Muscle of back (tissue), 11 donors: Measurements from ENCODE around the gene DLG2. TPM values are rescaled to one million over a fixed set of nuclear protein-coding genes. Genes with fewer than 3 reads are reported as not detected.
"Not testable (repeated sequence)": the region's sequence is repeated elsewhere in the genome, so short reads cannot be mapped to it uniquely, and the experiment has no call there.

Experiments
- DNase-seq, 3 donors: peaks; one replicate each; pipeline versions ENCODE4 v3.0.0 to v3.0.0-alpha.2; 2013
- polyA plus RNA-seq, 10 donors: library from polyadenylated mRNA; unstranded; fragments of 120-200 nt; gene quantifications; one replicate each; pipeline ENCODE4 v1.2.1, GENCODE V29; 2013; ENCODE audit not compliant: insufficient read length in 10 of 10

Gene DLG2
- polyA plus RNA-seq, 10 donors: 7.0 to 15.2 (median 10.4) TPM

DNA sequence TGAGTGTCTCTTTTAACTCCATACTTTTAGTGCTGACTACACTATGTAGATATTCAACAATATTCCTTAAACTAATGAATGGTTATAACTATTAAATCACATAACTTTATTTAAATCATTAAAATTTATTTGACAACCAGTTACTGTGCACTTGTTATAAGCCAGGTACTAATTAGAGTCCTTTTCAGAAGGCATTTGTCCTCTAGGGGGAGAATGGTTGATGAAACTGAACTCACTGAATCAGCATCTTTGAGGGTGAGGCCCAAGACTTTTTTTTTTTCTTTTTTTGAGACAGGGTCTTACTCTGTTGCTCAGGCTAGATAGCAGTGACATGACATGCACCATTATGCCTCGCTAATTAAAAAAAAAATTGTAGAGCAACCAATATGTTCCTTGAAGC, 1825.3 kb downstream of the DLG2 start:
- no peak for DNase-seq

DNA sequence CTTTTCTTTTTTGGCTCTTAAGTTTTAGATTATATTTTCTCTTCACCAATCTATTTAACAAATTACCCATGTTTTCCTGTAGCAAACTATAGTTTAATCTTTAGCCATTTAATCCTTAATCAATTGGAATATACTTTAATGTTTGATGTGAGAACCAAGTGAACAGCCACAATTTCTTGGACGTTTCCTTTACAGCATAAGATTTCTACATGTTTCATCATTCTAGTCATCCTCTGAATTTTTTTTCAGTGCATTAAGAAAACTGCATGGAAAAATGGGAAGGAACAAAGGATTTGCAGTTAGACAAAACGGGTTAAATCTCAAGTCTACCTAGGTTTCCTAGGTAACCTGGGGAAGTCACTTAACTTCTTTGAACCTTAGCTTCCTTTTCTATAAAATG, 1833.8 kb downstream of the DLG2 start:
- DNase-seq: no peak

DNA sequence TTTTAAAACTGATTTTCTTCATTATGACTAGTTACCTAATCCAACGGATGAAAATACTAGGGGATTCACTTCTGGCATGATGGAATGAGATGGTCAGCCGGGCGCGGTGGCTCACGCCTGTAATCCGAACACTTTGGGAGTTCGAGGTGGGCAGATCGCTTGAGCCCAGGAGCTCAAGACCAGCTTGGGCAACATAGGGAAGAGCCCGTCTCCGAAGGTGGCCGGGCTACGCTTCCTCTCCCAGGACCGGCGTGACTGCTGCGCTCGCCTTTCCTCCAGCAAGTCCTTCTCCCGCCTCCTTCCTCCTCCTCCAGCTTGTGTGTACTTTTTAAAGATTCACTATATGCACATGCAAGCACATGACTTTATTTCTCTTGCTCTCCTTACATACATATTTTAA, 1835.6 kb downstream of the DLG2 start:
- DNase-seq: no peak

DNA sequence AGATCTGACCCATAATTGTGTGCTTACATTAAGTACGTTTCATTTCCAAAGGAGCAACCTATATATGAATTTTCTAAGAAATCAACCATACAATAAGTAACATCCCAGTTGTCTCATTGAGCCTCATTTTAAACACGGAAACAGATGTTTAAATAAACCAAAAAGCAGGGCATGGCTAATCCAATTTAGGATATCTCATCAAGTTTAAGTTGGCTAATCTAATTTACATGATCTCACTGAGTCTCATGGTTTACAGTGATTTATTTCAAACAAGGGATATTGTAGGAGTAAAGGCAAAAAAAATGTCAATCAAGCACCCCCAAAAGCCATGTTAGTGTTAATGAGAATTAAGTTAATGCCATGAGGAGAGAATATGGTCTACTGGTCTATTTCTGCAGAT, 1841.2 kb downstream of the DLG2 start:
- DNase-seq: no peak

DNA sequence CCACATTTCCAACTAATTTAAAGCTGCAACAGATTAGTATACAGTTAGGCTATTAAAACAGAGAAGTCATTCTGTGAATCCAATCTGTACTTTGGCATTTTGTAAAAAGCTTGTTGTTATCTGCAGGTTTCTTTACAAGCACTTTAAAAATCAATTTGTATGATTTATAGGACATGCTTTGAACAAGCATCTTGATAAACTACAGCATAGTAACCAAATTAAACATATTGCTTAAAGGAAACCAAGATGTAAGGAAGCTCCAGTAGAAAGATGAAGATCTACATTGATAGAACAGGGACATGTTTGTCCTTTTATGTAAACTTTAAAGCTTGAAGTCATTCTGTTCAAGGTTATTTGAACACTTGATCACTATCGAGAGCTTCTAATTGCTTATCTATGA, 1842.7 kb downstream of the DLG2 start:
- DNase-seq: no peak

DNA sequence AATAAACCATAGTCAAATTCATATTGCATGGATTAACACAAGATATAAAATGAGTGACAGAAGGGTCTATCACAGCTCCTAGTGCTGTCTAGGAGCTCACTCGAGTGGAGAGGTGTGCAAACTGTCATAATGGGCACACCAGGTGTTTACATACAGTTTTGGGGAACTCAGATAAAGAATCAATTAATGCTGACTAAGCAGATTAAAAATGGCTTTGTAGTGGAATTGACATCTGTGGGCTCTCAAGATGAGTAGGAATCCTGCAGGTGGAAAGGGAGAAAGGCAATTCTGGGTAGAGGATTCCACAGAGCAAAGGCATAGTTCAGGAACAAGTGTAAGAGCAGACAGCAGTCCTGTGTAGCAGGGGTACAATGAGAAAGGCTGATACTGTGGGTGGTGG, 1844.8 kb downstream of the DLG2 start:
- DNase-seq: no peak

DNA sequence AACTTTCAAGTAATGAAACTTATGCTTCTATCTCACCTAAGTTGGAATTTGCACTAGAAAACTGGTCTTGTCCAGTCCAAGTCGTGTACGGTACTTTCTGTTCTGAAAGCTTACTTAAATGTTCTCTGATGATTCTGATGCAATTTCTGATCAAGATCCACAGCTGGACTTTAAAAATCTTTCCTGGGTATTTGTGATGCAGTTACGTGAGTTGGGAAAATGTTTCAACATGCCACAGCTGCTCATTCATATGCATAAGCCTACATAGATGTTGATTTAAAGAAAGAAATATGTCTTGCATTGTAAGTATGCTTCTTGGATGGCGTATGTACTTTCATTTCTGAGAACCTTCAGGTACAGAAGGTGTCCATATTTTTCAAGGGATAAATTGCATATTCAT, 1847.3 kb downstream of the DLG2 start:
- DNase-seq: no peak

DNA sequence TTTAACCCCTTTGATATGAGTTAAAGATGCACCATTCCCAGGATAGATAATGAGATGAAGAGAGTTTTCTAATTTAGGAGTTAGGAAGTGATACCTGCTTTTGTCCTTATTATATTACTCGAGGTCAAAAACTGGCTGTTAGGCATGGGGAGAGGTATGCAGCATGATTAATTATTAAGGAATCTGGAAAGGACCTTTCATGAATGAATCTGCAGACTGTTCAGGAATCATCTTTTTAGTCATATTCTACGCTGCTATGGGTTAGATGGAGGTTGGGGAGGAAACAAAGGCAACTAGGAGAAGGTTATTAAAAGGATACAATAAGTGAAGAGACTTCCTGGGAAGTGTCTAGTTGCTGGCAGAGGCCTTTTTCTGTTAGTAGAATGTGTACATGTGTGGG, 1848.5 kb downstream of the DLG2 start:
- DNase-seq: no peak

DNA sequence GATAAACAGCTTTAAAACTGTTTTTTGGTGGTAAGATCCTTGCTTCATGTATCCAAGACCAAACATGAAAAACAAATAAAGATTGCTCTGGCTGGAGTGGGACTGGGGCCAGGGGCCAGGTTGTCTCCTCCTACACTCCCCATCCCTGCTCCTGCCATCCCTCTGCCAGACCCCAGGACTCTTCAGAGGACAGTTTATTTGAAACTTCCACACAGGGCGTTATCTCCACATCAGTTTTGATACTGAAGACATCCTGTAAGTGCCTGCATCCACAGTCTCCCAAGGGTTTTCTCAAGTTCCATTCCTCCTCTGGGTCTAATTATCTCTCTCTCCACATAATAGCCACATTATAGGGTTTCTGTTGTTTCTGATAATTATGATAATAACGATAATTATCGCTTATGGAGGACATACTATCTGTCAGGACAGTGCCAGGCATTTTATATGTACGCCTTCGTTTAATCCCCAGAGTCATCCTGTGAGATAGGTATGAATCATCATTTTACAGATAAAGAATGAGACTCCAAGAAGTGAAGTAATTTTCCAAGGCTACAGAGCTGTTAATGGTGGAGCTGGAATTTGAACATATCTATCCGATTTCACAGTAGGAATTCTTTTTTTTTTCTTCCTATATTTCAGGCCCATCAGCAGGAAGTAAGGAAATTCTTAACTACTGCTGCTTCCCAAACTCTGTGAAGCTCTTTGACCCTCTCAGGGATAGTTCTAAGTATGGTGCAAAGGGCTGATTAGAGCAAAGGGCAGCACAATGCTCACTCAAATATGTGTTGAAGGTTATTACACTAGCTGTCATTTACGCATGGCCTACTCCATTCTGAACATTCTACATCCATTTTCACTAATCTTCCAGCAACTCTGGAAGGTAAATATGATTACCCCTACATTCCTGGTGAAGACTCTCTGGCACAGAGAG, 1852.9 kb downstream of the DLG2 start:
- no peak for DNase-seq

DNA sequence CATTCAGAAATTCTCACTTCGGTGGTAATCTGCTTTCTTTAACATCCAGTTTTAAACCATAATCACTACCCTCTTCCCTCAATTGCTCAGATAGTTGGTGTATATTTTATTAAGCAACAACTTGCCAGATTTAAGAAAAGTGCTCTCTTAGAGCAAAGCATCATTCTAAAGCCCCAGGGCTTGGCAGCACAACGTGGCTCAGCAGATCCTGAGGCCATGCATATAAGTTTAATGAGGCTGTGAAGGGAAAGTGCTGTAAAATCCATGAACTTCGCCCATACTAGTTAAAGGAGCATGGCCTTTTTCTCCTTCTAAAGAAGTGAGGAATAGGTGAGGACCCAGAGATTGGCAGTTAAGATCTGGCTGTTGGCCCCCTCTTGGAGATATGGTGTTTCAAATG, 1858.7 kb downstream of the DLG2 start:
- no peak for DNase-seq

DNA sequence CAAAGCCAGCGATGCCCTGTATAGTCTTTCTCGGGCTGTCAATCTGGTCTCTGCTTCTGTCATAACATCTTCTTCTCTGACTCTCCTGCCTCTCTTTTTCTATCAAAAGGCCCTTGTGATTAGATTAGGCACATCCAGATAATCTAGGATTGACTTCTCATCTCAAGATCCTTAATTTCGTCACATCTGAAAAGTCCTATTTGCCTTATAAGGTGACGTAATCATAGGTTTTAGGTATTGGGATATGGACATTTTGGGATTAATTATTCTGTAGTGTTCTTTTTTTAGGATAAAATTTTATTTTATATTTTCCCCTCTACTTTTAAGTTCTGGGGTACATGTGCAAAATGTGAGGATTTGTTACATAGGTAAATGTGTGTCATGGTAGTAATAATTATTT, 1860.2 kb downstream of the DLG2 start:
- DNase-seq: no peak

DNA sequence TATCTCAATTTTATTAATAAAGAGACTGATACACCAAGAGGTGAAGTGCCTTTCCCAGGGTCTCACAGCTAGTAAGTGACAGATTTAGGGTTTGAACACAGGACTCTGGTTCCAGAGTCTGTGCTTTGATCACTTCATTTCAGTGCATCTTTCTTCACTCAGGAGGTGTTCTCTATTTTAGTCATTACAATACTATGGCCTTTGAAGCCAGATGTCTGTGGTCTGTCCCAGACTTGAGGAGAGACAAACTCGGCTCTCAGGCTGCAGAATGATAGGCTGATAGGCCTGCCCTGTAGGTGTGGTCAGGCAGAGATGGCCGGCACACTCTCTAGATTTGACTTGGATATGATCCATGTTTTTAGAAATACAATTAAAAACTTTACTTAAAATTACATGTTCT, 1862.5 kb downstream of the DLG2 start:
- DNase-seq: no peak

DNA sequence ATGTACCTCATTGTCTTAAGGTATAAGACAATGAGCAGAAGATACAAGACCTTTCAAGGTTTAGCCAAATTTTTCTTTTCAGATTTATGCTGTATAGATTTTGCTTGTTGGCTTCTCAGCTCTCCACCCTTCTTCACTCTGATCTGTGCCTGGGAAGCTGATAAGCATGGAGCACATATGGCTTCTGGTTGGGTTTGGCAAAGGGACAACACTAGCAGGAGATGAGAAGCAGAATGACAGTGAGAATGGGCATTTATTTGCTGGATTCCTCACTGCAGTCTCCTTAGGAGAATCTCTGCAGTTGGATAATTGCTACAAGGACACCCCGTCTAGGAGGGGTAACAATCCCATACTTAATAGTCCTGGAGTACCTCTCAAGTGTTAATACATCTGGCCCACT, 1866.2 kb downstream of the DLG2 start:
- no peak for DNase-seq

DNA sequence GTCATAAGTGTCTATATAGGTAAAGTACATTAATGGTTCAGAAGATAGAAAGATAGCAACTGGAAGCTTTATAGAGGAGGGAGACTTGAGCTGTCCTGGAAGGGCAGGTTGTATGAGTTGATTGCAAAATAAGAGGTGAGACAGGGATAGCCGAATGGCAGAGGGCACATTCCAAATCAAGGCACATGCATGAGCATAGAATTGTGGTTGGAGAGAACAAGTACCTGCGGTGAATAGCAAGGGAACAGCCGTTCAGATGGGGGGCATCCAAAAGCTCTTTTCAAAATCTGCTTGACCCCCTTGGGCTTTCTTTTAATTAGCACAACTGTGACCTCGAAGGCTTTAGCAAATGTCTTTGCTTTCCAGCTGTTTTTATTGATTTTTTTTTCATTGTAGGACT, 1868.0 kb downstream of the DLG2 start:
- no peak for DNase-seq

DNA sequence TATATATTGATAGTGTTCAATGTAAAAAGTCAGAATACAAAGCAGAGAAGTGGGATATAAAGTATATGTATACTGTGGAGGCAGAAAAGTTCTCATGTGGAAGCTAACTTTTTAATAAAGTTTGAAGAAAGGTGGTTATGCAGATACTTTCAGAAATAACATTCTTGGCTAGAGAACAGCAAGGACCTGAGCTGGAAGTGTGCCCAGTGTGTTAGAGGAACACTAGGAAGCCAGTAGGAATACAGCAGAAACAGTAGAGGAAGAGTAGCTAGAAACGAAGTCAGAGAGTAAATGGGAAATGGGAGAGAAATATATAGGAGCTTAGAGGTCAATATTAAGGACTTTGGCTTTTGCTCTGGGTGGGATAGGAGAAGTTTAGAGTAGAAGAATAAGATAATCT, 1876.1 kb downstream of the DLG2 start:
- DNase-seq: no peak

DNA sequence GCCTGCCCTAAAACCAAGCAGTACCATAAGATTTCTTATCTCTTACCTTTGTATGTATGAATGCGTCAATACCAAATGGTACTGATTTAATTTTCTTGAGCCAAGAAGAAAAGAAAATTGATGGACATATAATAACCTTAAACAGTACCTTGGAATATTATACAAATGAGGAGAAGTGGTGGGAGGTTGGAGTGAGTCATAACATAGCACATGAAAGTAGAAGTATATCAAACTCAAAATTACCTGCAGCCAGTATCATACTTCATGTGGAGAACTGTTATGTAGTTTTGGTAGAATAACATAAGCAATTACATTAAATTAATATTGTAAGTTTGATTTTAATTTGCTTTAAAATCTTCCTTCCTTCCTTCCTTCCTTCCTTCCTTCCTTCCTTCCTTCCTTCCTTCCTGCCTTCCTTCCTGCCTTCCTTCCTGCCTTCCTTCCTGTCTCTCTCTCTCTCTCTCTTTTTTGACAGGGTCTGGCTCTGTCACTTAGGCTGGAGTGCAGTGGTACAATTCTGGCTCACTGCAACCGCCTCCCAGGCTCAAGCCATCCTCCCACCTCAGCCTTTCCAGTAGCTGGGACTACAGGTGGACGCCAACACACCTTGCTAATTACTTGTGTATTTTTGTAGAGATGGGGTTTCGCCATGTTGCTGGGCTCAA, 1880.1 kb downstream of the DLG2 start:
- DNase-seq: no peak

DNA sequence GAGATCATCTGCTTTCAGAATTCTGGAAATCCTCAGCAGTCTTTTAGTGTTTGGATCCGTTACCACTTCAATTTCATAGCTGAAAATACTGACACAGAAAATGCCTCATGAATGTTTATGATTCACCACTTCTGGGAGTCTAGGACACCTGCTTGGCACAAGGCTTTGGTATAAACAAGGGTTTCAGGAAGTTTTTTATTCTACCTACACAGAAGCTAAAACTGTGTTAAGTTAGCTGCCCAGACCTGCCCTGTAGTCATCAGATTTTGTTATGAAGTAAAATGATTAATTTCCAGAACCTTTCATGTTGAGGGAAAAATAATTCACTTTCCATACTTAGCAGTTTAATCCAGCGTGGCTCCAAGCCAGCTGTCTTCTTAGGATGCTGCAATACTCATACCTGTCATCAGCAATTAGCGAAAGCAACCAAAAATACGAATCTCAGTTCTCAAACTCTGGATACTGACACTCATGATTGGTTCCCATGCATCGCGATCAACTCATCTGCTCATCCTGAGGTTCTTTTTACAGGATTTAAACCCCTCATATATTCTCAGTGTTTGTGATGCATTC, 1882.4 kb downstream of the DLG2 start:
- no peak for DNase-seq

DNA sequence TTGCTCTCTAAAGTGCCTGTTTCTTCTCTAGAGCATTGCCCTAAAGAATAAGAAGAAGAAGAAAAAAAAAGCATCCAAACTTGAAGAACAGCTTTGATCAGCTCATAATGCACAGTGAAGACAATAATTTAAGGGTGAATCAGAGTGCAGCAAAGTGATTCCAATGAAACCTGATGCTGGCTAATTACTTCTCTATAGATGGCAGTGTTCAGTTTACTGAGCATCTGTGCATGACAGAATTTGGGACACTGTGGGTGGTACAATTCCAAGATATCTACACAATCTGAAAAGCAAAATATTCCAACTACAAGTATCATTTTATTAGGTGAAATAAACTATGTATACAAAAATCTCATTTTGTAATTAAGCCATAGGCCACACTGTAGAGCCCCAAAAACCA, 1890.5 kb downstream of the DLG2 start:
- DNase-seq: no peak

DNA sequence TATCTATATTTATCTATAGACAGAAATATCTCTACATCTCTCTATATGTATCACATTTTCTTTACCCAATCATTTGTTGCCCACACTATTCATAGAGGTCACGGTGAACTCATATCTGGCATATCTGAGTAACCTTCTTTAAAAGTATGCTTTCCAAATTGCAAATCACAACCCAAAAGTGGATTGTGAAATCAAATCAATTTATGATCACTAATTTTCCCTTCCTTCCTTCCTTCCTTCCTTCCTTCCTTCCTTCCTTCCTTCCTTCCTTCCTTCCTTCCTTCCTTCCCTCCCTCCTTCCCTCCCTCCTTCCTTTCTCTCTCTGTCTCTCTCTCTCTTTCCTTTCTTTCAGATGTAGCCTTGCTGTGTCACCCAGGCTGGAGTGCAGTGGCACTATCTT, 1893.0 kb downstream of the DLG2 start:
- no peak for DNase-seq

DNA sequence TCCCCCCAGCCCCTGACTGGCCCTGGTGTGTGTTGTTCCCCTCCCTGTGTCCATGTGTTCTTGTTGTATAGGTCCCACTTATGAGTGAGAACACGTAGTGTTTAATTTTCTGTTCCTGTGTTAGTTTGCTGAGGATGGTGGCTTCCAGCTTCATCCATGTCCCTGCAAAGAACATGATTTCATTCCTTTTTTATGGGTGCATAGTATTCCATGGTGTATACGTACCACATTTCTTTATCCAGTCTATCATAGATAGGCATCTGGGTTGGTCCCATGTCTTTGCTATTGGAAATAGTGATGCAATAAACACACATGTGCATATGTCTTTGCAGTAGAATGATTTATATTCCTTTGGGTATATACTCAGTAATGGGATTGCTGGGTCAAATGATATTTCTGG, 1895.9 kb downstream of the DLG2 start:
- DNase-seq: not testable (repeated sequence)

DNA sequence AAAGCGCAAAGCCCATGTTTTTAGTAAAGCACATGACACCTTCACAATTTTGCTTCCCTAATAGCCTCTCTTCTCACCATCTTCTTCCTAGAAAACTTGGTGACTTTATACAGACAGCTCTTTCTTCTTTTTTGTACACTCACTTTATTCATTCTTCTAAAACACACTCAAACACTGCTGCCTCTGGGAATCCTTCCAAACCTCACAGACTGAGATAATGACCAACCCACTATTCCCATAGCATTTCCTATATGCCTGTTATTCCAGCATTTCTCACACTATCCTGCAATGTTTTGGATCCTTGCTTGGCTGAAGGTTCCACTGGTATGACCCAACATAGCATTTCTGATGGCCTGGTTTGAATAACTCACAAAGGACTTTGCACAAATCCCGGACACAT, 1898.9 kb downstream of the DLG2 start:
- no peak for DNase-seq

DNA sequence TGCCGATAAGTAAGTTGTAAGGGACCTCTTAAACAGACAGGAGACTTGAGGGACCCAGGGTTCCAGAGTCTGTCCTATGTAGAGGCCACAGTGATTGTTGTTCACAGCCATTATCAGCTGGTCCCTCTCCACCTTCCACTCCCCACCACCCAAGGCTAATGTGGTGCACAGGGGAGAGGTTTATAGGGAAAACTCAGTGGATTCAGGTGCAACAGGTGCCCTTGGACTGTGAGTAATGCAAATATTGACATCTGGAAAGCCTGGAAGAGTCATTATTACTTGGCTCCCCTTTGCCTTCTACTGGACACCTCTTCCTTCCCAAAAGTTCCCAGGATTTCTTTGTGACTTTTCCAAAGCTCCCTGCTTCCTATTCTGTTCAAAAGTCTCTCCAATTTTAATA, 1899.9 kb downstream of the DLG2 start:
- DNase-seq: no peak

DNA sequence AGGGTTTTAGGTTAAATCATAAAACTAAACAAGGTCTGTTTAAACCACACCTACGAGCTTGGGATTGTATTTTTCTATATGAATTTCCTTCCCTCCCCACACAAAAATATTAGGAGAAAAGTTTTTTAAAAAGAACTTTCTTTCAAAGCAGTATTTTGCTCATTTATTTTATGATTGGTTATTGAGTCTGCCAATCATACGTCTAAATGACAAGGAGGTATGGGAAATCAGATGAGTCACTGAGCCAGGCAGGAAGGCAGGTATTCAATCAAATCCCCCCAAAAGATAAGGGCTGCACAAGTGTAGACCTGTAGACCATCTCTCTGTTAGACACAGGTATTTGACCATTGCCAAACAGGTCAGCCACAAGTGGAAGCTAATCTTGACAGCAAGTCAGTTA, 1900.8 kb downstream of the DLG2 start:
- no peak for DNase-seq
